Measurements from ENCODE around the gene WDR74.
"Not testable (repeated sequence)": the region's sequence is repeated elsewhere in the genome, so short reads cannot be mapped to it uniquely, and the experiment has no call there.

Gene WDR74

GRCh38 chr11:62839050-62839945 is at the start of gene WDR74:
TSS of gene WDR74 (minus strand) at chr11:62839590. CDS start at chr11:62839570, 20 bp downstream.
- DNase-seq, result peak; percentile 35 to 95 (median 89)

DNA sequence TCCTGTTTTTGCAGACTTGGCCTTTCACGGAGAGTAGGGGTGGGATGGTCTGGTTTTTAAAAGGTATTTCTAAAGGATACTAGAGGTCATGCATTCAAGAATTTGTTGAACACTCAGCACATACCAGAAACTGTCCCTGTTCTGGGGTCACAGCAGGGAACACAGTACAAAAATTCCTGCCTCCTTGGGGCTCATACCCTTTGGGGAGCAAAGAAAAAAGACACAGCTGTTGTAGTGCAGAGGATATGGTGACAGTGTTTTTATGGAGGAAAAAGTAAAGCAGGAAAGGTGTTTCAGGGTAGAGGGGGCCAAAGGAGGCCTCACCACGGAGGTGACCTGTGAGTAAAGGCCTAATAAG is 49.7 kb upstream of the WDR74 start:
- DNase-seq, result no peak

- DNase-seq, result no peak
Measured at GRCh38 chr11:62888406-62888805, 49.0 kb upstream of the WDR74 start.

DNA sequence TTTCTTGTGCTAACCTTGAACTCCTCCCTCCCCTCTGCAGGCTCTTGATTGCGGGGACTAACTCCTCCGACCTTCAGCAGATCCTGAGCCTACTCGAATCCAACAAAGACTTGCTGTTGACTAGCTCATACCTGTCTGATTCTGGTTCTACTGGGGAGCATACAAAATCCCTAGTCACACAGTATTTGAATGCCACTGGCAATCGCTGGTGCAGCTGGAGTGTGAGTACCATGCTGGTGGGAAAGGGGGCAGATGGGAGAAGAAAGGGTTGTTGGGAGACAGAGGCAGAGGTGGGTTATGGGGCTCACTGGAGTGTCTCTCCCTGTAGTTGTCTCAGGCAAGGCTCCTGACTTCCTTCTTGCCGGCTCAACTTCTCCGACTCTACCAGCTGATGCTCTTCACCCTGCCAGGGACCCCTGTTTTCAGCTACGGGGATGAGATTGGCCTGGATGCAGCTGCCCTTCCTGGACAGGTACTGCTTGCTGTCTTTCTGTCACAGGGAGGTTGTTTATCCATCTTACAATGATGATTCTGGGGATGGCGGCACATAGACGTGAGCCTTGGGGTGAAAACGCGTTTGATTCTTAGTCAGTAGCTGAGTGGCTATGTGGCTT is 45.9 kb upstream of the WDR74 start:
- no peak for DNase-seq

- peak in 5 of 14 donors; percentile 13 to 26 (median 18) for DNase-seq
Measured at GRCh38 chr11:62883673-62884072, 44.3 kb upstream of the WDR74 start.

GRCh38 chr11:62882788-62883501 is 43.6 kb upstream of the WDR74 start:
- DNase-seq, result no peak

DNA sequence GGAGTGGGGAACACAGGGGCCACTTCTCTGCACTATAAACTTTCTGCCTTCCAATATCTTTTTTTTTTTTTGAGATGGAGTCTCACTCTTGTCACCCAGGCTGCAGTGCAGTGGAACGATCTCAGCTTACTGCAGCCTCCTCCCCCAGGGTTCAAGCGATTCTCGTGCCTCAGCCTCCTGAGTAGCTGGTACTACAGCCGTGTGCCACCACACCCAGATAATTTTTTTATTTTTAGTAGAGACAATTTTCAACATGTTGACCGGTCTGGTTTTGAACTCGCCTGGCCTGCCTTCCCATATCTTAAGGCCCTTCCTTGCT is 43.0 kb upstream of the WDR74 start:
- DNase-seq, result no peak

- peak in 12 of 14 donors; percentile 52 to 95 (median 89) for DNase-seq
Measured at GRCh38 chr11:62881579-62882430, 42.4 kb upstream of the WDR74 start.

- peak; percentile 56 to 95 (median 88) for DNase-seq
Measured at GRCh38 chr11:62880803-62881578, 41.6 kb upstream of the WDR74 start, which contains the start of gene SLC3A2. TSS of gene SLC3A2 (plus strand) at chr11:62880896. CDS start at chr11:62881024, 128 bp downstream.

DNA sequence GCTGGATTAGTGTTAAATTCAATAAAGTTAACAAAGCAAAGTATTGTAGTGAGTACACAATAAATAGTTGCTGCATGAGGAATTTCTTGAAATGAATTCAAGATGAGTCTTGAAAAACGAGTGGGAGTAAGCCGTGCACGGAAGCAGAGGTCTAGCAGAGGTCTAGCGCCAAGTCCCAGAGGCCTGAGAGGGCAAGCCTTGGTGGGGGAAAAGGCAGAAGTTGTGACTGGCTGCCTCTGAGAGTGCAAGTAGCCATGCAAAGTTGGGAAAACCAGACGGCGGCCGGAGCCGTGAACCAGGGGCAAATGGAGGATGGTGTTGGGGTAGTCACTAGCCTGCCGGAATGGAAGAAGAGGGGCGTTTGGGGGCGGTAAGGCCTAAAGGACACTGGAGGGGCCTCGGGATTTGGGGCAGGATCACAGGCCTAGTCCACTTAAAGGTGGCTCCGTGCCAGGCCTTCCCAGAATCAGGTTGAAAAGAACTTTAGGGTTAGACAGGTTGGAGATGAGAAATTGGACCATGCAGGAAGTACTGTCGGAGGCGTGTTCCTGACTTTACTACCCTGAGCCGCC is 40.9 kb upstream of the WDR74 start:
- peak in 6 of 14 donors; percentile 67 to 85 (median 80) for DNase-seq

- DNase-seq, result peak in 10 of 14 donors; percentile 10 to 71 (median 30)
Measured at GRCh38 chr11:62879235-62879978, 40.0 kb upstream of the WDR74 start.

DNA sequence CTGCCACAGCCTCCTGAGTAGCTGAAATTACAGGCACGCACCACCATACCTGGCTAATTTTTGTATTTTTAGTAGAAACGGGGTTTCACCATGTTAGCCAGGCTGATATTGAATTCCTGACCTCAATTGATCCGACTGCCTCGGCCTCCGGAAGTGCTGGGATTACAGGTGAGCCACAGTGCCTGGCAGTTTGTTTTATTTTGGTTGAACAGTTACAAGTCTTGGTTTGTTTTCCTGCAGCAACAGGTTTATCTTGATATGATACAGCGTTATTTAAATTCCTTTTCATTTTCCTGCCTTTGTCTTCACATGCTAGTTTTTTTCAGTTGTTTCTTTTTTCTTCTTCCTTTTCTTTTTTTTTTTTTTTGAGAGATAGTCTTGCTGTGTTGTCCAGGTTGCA is 37.3 kb upstream of the WDR74 start:
- no peak for DNase-seq

- DNase-seq, result no peak
Measured at GRCh38 chr11:62875698-62876478, 36.5 kb upstream of the WDR74 start.

DNA sequence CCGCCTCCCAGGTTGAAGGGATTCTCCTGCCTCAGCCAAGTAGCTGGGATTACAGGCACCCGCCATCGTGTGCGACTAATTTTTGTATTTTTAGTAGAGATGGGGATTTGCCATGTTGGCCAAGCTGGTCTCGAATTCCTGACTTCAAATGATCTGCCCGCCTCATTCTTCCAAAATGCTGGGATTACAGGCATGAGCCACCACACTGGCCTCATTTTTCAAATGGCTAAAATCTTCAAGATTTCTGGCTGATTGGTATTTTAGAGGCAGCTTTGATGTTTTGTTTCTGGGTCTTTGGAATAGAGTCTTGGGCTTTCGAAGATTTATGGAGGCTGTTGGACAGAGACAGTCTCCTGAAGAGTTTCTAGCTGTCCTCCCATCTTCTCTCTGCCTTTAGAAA is 35.5 kb upstream of the WDR74 start:
- no peak for DNase-seq

DNA sequence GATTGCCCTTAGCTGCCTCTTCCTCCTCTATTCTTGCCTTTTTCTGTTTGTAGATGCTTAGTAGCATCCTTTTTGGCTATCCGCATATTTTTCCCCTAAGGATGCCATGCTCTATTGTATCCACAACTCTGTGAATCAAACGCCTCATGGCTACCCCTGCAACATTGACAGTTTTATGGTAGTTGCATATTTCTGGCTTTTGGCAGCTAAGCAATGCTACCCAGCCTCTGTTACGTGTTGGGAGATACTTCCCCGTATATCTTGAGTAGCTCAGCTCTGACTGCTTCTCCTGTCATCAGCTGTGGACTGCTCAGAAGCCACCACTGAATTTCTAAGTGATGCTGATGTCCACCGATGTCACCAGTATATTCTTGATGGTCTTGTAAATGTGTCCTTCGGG is 26.2 kb upstream of the WDR74 start:
- no peak for DNase-seq

GRCh38 chr11:62863687-62864335 is 24.4 kb upstream of the WDR74 start:
- no peak for DNase-seq

GRCh38 chr11:62861564-62862192 is 22.3 kb upstream of the WDR74 start:
- DNase-seq, result not testable (repeated sequence)

- no peak for DNase-seq
Measured at GRCh38 chr11:62860835-62861563, 21.6 kb upstream of the WDR74 start.

Measured in C1 segment of cervical spinal cord (tissue), 14 donors.